ENCODE measurements around the gene ENO4.

GRCh38 chr10:116882639-116883038, 33.3 kb downstream of the ENO4 start:
- TF ChIP-seq, protein P1, sequence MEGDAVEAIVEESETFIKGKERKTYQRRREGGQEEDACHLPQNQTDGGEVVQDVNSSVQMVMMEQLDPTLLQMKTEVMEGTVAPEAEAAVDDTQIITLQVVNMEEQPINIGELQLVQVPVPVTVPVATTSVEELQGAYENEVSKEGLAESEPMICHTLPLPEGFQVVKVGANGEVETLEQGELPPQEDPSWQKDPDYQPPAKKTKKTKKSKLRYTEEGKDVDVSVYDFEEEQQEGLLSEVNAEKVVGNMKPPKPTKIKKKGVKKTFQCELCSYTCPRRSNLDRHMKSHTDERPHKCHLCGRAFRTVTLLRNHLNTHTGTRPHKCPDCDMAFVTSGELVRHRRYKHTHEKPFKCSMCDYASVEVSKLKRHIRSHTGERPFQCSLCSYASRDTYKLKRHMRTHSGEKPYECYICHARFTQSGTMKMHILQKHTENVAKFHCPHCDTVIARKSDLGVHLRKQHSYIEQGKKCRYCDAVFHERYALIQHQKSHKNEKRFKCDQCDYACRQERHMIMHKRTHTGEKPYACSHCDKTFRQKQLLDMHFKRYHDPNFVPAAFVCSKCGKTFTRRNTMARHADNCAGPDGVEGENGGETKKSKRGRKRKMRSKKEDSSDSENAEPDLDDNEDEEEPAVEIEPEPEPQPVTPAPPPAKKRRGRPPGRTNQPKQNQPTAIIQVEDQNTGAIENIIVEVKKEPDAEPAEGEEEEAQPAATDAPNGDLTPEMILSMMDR (IDR thresholded peaks at IDR 0.05), result no peak
- no peak for TF ChIP-seq POLR2A (IDR thresholded peaks at IDR 0.05)

Measured in testis (tissue), 2 donors.